ENCODE data around the gene IRX3.
A peak's percentile ranks its signal among the peaks of the same experiment; 100 is the strongest.

Gene IRX3

DNA sequence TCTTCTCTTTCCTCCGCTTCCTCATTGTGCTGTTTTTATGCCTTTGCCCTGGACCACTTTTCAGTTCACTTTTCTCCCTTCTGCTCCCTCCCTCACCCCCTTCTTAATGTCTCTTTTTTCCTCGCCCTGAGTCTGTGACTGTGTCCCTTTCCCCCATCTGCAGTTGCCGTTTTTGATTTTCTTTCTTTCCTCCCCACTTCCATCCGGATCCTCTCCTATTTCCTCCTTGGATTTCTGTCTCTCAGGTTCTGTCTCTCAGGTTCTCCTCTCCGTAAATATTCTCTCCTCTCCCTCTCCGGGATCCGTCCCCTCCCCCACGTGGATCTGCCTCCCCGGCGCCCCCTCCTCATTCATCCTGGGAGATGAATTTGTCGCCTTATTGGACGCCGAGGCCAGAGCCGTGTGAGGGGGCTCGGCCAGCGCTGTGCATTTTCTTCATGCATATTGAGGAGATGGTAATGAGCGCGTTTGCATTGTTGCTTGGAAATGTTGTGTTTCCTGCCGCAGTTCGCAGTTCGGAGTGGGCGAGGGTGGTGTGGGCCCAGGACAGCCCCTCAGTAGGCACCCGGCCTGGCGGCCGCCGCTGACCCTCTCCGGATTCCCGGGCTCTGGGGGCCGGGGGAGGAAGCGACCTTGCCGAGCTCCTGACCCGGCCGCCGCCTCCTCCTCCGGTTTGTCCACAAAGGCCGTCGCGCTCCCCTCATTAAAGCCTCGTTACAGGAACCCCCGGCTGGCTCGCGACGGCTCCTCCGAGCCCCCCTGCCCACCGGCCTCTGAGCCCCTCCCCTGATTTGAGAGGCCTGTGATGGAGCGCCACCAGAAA, 4.5 kb upstream of the IRX3 start:
- no peak for DNase-seq (ENCODE audit: low read depth)

DNA sequence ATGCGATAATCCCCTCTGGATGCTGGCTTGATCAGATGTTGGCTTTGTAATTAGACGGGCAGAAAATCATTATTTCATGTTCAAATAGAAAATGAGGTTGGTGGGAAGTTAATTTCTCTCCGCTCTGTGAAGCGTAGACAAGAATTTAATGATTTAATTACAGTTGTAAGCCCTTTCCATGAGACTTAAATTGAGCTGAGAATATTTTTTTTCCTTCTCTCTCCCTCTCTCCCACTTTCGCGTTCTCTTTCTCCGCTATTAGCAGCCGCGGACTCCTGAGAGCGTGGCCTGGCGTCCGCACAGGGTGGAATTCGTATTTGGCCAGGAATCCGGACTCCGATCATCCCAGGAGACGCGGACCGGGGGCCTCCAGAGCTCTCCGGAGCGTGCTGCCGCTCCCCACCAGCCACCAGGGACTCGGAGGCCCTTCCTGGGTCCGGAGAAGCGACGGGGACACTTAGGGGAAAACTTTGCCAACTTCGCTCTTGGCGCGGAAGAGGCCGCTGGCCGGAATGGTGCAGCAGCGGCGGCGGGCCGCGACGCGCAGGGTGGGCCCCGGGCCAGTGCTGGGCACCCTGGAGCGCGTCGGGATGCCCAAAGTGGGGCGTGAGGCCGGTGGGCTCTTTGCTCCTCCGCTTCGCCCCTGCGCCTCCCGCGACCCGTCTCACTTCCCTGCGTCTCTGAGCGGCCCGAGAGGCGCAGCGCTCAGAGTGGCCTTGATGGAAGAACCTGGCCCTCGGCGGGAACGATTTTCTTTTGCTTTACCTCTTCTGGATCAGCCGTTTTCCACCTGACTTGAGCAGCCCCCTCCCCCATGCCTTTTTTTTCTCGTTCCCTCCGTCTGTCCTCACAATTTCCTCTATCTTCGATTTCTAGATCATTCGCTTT, 3.6 kb upstream of the IRX3 start:
- DNase-seq (ENCODE audit: low read depth), result no peak

DNA sequence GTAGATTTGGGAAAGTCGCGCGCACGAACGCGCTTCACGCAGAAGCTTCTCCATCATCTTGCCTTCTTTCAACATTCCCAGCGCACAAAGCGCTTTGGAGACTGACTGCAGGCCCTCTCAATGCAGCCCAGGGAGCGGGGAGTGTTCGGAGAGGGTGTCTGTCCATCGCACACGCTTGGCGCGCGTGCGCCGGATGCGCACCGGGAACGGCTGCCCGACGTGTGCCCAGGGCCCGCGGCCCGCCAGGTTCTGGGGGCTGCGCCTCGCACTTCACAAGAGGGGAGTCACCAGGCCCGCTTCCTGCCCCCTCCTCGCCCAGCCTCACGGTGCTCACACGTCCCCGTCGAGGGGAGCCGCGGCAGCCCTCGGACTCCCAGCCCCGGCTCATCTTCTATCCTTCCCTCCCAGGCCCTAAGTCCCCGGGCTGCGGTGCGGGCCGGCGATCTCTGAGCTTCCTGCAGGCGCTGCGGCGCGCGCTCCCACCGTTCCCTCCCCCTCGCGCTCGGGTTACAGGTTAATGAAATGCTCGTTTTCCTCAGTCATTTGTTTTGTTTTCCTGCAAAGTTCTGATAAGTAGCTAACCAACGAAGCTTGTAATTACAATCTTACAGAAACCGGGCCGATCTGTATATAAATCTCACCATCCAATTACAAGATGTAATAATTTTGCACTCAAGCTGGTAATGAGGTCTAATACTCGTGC, 2.8 kb upstream of the IRX3 start:
- no peak for DNase-seq (ENCODE audit: low read depth)

DNA sequence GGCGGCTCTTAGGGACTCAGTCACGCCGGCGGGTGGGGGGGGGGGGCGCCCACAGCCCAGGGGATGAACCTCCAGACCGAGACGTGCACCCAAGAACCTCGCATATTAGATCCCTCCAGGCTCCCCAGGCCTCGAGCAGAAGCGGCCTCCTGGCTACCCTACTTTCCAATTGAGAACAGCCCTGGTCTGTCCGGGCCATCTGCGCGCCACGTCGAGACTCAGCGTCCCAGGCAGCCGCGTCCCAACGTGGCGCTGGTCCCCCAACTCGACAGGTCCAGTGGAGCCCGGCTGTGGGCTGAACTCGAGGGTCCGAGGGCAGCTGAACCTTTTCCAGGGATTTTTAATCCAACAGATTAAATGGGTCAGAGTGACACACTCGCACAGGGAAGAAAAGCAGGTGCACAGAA, 2.3 kb upstream of the IRX3 start:
- DNase-seq (ENCODE audit: low read depth), result no peak

DNA sequence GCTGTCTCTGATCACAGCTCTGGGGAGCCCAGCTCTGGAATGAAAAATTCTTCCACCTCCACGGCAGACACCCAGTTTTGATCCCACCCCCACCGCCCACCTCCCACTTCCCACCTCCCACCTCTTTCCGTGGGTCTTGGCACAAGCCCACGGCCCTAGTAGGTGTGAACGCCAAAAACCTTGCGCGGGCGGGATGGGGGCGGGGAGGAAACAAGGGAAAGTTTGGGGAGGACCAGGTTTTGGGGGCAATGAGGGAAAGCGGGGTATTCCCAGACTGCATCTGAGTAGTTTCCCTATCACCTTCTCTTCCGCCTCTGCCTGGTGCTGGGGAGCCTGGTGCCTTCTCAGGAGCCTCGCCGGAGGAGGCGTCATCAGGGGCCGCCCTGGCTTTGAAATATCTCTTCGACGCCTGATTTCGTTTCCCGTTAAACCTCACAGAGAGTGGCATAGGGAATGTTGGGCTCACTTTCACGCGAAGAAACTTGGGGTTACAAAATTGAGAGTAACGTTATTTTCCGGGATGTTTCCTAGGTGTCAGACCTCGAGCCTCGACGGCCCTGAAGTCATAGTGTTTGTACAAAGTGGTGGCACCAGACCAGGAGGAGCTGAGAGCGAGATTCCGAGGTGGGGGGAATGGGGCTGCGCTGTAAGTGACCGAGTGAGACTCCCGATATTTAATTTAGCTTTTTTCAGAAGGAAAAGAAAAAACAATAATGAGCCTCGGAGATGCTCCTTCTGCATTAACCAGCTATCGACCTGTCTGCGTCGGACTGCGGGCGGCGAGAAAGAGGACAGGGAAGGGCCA, 1.6 kb upstream of the IRX3 start:
- no peak for DNase-seq (ENCODE audit: low read depth)

DNA sequence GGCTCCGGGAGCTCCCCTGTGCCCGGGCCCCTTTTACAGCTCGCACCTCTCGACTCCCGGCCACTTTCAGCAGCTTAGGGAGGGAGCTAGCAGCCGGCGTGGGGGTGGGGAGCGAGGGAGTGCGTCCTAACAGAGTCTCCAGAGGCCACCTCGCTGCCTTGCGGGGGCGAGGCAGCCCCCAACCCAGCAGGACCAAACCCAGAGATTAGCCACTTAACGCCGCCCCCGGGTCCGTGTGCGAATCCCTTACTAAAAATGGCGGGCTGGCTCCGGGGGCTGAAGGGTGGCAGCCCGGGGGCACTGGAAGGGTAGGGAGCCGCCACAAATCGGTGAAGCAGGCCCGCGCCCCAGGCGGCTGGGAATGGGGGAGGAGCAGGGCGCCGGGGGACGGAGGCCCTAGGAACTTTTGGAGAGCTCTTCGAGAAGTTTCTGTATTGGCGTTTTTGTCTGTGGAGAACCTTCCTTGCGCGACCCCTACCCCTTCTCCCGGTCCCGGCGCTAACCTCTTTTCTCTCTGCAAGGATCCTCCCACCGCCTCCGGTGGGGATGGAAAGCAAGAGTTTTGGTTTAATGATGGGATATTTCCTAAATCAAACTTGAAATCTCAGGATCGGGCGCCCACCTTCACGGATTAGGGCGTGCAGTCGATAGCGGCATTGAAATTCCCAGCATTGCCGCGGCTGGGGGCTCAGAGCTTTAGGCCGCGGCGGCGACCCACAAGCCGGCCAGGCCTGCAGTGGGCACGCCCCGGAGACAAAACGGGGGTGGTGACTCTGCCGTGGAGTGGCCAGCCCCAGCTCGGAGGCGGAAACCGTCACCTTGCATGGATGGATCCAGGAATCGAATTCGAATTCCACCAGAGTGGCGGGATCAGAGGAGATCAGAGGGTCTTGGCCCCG, 793 bp upstream of the IRX3 start:
- DNase-seq (ENCODE audit: low read depth), result no peak

DNA sequence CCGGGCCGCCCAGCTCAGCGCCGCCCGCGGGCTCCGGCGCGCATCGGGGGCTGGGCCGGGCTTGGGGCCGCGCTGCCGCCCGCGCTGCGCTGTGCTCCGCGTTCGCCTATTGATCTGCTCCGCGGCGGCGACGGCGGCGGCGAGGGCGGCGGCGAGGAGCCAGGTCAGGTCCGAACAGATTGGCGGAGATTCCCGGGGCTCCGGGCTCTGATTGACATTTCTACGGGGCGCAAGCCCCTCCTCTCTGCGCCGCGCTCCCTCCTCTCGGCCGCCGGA, 559 bp downstream of the IRX3 start:
- peak; percentile 17 for DNase-seq (ENCODE audit: low read depth)

DNA sequence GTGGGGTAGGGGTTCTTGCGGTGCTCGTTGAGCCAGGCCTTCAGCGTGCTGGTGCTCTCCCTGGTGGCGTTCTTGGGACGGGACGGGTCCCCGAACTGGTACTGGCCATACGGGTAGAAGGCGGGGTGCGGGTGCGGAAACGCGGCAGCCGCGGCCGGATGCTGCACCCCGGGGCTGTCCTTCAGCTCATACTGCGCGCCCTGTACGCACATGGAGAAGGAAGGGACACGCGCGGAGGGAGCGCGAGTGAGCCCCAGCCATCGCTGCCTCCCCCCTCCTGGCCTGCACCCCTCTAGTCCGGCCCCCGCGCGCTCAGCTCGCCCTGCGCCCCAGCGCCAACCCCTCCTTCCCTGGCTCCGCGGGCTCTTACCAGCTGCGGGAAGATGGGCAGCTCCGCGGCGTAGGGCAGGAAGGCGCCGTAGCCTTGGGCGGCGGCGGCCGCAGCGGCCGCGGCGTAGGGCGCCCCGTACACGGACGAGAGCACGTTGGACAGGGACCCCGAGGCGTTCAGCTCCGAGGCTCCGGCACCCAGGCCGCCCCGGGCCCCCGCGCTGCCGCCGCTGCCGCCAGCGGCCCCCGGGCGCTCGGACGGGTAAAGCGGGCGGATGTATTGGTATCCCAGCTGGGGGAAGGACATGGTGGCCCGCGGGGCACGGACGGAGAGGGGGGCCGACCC, 1.0 kb downstream of the IRX3 start:
- peak; percentile 8 for DNase-seq (ENCODE audit: low read depth)

DNA sequence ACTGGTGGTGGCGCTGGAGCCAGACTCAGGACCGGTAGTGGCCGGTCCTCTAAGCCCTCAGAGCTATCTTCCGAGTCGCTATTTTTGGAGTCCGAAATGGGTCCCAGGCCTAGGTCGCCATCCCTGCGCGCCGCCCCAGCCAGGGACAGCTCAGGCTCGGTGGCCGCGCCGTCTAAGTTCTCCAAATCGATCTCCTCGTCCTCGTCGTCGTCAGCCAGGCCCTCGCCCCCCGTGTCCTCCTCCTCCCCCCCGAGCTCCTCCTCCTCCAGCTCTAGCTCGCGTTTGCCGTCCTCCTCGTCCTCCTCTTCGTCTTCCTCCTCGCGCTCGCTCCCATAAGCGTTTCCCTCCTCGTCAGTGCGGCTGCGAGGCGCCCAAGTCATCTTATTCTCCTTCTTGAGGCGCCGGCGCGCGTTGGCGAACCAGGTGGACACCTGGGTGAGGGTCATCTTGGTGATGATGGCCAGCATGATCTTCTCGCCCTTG, 1.6 kb downstream of the IRX3 start:
- no peak for DNase-seq (ENCODE audit: low read depth)

DNA sequence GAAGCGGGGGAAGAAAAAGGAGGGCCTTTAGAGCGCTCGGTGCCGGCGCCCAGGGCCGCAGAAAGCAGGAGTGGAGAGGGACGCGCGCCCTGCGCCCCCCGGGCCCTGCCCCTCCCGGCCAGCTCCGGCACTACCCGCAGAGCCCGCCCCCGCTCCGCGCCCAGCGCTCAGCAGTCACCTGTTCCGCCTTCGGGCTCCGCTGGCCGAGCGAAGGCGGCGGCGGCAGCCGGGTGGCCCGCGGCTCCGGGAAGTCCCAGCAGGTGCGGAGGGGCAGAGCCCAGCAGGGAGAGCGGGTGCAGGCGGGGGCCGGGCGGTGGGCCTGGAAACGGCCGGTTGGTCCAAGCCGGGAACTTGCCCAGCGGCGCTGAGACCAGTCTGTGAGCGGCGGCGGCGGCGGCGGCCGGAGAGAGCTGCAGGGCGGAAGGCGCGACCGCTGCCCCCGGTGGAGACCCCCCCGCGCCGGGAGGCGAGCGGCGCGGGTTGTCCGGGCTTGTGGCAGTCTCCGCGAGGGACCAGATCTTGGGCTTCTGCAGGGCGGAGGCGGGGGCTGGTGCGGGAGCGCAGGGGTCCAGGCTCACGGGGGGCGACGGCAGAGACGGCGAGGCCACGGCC, 2.2 kb downstream of the IRX3 start:
- no peak for DNase-seq (ENCODE audit: low read depth)

DNA sequence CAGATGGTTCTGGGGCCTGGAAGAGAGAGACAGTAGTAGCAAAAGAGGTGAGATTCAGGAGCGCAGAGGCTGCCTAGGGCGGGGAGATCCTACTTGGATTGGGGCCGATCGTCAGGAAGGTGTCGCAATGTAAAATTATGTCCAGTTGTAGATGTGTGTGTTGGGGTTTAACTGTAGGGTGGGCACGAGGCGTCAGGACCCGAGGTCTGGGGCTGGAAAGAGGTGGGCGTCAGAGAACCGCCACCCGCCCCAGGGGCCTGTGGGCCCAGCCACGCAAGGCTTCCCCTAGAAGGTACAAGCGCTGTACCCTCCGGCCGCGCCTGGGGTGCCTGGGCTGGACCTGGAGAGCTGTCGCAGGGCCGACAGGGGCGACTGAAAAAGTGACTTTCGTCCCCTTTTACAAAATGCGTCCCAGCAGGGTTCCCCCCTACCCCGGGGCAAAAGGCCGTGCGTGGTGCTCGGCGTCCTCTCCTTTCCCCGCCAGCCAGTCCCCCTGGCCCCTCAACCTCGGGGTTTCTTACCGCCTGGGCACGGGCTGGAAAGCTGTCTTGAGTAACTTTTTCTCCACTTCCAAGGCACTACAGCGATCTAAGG, 2.8 kb downstream of the IRX3 start:
- DNase-seq (ENCODE audit: low read depth), result no peak

DNA sequence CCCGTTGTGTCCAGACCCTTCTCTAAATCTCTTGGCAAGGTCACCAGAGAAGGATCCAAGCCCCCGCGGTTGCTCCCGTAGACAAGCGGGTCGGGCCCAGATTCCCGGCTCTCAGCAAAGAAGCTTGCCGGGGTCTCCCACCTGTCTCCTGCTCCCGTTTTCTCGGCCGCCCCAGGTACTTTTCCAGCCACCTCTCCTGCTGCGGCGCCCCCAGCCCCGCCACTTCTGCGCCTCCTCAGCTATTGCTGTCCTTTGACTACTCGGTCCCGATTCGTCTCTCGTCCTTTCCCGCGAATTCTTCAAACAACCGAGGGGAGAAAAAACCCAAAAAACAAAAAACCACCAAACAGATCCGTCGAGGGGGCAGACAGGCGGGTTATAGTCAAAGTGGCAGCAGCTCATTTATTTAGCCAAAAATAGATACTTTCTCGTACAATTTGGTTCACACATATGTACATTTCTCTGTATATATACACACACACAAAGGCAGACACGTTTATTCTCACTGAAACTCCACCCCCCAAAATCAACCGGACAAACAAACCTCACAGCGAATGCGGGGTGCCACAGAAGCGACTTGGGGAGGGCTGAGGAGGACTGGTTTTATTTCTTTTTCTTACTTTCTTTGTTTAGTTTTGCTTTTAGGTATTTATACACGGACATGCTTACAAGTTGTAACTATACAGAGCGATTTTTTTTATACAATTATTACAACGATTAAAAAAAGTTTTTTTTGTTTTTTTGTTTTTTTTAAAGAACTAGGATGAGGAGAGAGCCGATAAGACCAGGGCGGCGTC, 3.5 kb downstream of the IRX3 start:
- DNase-seq (ENCODE audit: low read depth), result no peak

DNA sequence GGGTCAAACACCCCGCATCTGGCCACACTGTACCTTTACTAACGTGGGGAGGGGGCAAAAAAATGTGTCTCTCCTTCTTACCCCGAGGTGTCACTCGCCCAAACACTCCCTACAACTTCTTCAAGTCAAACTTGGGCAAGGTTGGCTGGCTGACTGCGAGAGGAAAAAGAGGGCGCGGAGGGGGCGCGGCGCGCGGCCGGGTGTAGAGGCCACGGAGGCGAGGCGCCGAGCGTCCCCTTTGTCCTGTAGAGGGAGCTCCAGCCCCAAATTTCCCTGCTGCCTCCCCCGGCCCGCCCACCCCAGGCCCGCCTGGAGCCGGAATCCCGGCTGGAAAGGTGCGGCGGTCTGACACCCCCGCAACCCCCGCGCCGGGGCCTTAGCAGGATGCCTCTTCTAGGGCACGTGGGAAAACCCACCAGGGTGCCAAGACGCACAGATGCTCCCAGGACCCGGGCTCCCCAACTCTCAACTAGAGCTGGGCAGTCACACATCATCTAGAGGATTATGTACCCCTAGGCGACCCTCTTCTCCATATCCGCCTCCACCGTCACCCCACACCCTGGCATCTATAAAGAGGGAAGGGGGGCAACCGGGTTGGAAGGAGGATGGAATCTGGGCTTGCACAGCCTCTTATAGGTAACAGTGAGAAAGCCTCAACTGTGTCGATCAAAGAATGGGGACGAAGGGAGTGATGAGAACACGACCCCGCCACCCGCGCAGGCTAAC, 4.2 kb downstream of the IRX3 start:
- peak; percentile 41 for DNase-seq (ENCODE audit: low read depth)

DNA sequence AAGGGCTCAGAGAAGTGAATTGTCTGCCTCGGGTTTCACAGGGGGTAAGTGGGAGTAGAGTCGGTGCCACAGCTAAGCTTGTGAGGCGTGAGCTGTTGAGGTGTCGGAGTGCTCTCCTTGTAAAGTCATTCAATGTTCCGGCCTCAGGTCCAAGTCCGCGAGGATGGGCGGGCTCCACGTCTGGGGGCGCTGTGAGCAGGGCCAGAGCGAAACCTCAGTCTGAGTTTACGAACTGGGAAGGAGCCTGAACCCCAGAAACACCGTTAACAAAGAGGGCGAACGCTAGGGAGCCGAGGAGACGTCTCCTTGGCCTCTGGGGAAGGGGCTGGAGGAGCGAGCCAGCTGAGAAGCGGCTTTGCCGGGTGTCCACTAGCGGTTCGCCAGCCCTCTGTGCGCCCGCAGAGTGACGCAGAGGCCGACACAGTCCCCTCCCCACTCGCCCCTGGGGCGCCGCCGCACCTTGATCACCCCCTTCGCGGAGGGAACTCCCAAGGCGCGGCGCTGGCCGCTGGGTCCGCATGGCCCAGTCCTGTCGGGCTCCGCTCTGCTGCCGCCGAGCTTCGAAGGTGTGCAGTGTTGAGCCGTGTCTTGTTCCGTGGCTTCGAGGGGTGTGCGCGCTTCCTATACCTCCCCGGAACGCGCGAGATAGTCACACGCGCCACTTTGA, 4.9 kb downstream of the IRX3 start:
- DNase-seq (ENCODE audit: low read depth), result no peak

DNA sequence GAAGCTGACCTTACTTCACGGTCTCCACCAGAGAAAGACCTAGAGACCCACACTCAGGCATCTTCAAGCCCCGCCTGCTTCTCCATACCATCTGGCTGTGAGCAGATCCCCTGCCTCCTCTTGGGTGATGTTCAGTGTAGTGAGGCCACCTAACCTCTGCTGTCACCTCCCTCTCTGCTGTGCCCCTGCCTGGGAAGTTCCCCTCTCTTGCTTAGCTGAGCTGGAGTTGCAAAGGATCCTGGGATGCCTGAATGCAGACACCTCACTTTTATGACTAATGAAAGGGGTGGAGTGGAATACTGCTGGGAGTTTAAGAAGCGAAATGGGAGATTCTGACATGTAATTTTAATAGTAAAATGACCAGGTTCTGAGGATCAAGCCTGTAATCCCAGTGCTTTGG, 5.8 kb downstream of the IRX3 start:
- DNase-seq (ENCODE audit: low read depth), result no peak

DNA sequence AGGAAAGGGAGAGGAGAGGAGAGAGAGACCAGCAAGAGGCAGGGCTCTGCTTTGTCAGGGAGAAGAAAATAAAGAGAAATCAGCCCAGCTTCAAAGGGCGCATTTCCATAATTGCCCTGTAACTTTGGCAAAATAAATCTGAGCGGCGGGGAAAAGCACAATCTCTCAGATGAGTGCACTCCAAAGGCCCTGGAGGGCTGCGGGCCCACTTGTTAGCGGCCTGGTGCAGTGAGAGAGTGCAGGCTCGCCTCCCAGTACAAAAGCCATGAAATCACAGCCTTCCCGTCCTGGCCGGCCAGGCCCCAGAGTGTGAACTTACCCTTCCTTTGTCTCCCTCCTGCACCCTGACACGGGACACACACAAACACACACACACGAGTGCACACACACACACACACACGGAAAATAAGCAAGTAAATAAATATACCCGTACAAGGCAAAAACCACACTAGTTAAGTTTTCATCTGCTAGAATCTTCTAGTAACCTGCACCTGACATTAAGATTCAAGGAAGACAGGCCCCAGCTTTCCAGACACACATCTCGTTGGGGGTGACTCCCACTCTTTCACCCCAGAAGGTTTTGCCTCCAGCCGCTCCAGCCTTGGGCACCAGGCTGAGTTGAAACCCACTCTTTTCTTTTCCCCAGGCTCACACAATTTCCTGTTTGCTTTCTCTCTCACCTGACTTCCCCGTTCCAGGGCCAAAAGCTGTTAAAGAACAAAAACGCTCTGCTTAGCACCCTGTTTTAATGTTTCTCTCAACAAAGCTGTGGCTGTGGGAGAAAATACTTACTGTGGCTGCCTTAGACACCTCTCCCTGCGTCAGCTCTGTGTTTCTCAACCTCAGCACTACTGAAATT, 8.5 kb downstream of the IRX3 start:
- DNase-seq (ENCODE audit: low read depth), result no peak

All from activated T-cell treated with anti-CD3 and anti-CD28 coated beads for 48 hours (primary cell).